Measurements from ENCODE around the gene TSPAN12.

DNA sequence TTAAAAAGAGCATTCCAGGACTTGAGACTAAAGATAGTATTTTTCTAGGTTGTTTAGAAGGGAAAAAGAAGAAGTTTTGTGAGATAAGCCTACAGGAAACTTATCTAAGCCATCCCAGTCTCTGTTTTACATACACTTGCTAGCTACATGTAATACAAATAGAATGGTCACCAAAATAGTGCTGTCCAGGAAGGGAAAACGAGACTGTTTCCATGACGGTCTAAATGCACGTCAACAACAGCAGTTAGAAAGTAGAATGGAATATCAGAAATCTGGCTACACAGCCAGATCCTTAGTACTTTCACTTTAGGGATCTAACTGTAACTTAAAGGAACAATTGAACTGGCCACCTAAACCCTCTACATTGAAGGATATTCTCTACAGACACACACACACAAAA lies 117.6 kb downstream of the TSPAN12 start:
- TF ChIP-seq JUN (IDR thresholded peaks at IDR 0.05; ENCODE audit: borderline replicate concordance, insufficient read depth, insufficient read length, low read depth), result no peak
- TF ChIP-seq, protein P1, sequence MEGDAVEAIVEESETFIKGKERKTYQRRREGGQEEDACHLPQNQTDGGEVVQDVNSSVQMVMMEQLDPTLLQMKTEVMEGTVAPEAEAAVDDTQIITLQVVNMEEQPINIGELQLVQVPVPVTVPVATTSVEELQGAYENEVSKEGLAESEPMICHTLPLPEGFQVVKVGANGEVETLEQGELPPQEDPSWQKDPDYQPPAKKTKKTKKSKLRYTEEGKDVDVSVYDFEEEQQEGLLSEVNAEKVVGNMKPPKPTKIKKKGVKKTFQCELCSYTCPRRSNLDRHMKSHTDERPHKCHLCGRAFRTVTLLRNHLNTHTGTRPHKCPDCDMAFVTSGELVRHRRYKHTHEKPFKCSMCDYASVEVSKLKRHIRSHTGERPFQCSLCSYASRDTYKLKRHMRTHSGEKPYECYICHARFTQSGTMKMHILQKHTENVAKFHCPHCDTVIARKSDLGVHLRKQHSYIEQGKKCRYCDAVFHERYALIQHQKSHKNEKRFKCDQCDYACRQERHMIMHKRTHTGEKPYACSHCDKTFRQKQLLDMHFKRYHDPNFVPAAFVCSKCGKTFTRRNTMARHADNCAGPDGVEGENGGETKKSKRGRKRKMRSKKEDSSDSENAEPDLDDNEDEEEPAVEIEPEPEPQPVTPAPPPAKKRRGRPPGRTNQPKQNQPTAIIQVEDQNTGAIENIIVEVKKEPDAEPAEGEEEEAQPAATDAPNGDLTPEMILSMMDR (IDR thresholded peaks at IDR 0.05; ENCODE audit: extremely low read depth in 1 of 2, insufficient read depth in 1 of 2, low read depth in 1 of 2, low read length in 2 of 2), result no peak
- TF ChIP-seq, protein P2, sequence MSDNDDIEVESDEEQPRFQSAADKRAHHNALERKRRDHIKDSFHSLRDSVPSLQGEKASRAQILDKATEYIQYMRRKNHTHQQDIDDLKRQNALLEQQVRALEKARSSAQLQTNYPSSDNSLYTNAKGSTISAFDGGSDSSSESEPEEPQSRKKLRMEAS (IDR thresholded peaks at IDR 0.05; ENCODE audit: insufficient read depth, insufficient read length), result no peak
- no peak for TF ChIP-seq EZH2 (IDR thresholded peaks at IDR 0.05; ENCODE audit: borderline replicate concordance, low read depth, low read length, severe bottlenecking)
- TF ChIP-seq POLR2A (IDR thresholded peaks at IDR 0.05; ENCODE audit: low read depth, low read length), result no peak
- TF ChIP-seq POLR2AphosphoS5 (IDR thresholded peaks at IDR 0.05; ENCODE audit: insufficient read depth, low read depth, low read length), result no peak

Data from endothelial cell of umbilical vein (primary cell).